GM18951 (cell line): ENCODE data around the gene CERS5.
A peak's percentile ranks its signal among the peaks of the same experiment; 100 is the strongest.

Experiments used
- POLR2A ChIP-seq: IDR thresholded peaks from 4 replicates; pipeline ENCODE4 v1.6.1; 2011; ENCODE audit warnings: mild to moderate bottlenecking; ENCODE audit not compliant: insufficient read length, insufficient read depth; ENCODE audit errors: extremely low read depth
- in situ Hi-C: fragments of 300-500 bp; cut with MboI; formaldehyde crosslinking; loops from one replicate; pipeline ENCODE4 v1.12.0; 2022; ENCODE audit warnings: low sequenced_read_pairs, mixed read lengths, inconsistent platforms; ENCODE audit not compliant: unreplicated experiment

The CERS5 gene

DNA sequence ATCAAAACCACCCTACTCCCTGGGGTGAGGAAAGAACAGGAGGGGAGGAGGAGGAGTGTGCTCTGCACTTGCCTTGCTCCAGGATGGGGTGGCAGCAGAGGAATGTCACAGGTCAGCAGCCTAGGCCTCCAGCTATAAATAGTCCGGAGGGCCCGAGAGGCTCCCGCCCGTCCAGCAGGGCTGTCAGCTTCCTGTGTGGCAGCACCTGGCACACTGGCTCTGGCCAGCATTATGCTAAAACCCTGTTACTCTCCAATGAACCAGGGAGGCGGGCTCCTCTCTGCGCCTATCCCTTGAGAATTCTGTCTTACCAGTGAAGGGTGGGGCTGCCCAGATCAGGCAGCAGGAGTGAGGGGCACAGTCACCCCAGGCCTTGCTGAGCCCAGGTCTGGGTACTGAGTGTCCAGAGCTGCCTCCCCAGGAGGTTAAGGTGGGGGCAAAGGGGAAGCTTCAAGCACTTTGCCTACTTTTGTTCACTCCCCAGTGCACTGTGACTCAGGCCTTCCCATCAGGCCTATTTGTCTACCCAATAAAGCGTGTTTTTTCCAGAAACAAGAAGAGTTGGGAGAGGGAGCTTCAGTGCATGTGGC is 56.3 kb downstream of the CERS5 start:
- in situ Hi-C loops, result no loop called here
- TF ChIP-seq POLR2A, result no peak

DNA sequence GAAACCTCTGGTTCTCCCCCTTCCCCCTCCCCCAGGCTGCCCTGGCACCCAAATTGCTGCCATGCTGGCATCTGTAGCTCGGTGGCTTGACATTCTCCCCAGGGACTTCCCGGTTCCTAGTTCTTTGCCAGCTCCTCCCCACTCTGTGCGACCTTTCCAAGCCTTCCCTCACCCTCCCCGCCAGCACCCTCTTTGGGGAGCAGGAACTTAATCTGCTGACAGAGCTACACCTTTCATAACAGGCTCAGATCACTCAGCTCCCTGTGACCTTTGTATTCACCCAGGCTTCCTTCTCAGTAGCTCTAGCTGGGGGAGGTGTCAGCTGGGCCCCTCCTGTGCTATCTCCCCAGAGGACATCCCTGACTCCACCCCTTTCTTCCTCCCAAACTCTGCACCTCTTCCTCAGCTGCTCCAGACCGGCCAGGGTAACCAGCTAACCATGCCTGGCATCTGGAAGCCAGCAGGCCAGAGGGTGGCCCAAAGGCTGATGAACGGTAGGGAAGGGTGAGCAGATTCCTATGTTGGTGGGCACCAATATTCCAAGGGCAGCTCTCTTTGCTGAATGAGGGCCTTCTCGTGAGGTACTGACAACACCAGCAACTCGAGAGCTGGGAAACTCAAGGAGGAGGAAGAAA is 56.9 kb downstream of the CERS5 start:
- peak; percentile 28 for TF ChIP-seq POLR2A
- in situ Hi-C loops, result no loop called here

DNA sequence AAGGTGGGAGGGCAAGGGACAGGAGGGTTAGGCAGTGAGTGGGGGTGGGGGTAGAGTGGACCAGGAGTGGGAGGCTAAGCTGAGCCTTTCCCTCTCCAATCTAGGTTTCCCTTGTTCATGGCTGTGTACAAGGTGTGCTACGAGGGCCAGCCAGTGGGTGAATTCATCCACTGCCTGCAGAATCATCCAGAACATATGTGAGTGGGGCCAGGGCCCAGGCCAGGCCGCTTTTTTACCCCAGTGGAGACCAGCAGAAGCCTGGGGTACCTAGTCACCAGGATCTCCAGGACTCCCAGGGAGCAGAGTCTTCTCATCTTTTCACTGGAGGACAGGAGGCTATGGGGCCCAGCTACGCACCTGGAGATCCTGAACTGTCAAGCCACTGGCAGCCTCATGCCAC is 57.9 kb downstream of the CERS5 start:
- no peak for TF ChIP-seq POLR2A
- in situ Hi-C loops, result no loop called here

DNA sequence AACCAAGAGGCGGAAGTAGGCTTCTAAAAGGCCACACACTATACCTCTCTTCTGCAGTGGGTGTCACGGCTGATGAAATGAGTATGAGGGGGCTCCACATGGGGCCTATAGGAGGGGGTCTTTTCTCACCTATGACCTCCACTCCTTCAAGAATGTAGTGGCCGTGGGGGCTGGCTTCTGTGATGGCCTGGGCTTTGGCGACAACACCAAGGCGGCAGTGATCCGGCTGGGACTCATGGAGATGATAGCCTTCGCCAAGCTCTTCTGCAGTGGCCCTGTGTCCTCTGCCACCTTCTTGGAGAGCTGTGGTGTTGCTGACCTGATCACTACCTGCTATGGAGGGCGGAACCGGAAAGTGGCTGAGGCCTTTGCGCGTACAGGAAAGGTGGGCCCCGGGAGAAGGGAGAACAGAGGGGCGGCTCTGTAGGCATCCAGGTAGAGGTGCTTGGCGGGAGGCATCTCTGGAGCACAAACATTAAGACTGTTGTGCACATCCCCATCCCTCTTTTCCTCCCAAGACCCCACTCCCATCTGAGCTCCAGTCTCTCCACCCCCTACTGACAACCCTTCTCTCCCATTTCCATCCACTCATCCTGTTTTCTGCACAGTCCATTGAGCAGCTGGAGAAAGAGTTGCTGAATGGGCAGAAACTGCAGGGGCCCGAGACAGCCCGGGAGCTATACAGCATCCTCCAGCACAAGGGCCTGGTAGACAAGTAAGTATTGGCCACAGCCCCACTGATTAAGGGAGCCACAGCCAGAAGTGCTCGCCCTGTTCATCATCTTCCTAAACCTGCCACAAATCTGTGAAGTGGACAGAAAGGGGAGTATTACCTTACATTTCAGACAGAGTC is 59.5 kb downstream of the CERS5 start:
- in situ Hi-C loops, result no loop called here
- no peak for TF ChIP-seq POLR2A

DNA sequence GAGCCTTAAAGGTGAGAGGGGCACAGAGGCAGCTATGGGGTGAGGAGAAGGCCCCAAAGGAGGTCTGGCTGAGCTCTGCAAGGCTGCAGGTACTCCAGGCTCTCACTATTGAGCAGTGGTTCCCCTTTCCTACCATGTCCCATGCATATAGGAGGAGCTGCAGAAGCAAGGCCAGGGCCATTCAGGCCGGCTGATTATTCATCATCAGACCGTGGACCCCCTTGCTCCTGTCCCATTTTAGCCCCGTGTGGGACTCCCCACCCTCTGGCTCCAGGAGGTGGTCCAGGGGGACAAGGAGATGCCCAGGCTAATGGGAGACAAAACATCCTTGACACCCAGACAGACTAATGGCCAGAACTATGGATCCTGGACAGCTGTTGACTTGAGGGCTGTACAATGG is 60.3 kb downstream of the CERS5 start:
- in situ Hi-C loops, result no loop called here
- no peak for TF ChIP-seq POLR2A

DNA sequence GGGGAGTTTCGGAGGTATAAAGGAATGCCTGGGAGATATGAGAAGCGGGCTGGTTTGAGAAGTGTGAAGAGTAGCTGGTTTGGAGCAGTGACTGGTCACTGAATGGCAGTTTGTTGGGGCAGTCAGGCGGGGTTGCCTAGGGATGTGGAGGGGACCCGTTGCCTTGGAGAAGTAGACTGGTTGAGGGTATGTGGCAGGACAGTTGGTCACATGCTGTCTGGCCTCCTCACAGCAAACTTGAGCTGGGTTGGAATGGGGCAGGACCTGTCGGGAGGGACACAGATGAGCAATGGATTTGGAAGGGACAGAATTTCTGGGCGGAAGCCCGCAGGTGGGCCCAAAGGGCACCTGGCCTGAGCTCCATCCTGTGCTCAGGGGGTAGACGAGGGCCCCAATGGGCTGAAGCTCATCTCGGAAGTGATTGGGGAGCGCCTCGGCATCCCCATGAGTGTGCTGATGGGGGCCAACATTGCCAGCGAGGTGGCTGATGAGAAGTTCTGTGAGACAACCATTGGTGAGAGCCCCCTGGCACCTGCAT is 61.2 kb downstream of the CERS5 start:
- no peak for TF ChIP-seq POLR2A

DNA sequence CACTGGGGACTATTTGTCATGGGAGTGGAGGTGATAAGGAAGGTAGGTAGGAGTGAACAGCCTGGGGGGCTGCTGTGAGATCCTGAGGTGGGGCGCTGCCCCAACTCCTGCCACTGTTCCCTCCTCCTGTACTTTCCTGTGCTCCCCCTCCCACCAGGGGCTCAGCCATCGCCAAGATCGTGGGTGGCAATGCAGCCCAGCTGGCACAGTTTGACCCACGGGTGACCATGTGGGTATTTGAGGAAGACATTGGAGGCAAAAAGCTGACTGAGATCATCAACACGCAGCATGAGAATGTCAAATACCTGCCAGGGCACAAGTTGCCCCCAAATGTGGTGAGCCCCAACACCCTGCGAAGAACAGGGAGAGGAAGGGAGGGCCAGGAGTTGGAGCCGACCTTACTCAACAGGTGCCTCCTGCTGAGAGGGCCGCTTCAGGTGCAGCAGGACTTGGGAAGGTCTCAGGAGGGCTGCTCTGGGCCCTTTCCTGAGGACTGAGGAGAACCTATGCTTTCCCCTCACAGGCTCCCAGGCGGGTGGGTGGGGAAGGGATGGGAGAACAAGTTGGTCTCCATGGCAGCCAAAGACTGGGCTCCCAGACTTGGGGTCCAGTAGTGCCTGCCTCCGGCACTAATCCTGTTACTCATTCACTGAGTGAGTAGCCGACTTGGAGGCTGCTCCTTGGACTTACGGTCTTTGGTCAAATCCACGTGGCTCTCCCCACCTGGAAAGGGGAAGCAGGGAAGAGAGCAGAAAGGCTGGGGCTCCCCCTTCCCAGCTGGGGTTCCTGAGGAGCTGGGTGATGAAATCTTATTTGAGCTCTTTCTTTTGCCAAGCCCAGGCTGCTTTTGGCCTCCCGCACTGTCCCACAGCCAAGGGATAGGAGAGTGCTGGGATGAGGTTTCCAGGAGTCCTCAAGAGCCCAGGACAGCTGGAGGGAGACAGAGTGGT is 62.5 kb downstream of the CERS5 start:
- in situ Hi-C loops, result no loop called here
- no peak for TF ChIP-seq POLR2A

More for the DNA sequence above, 61.2 kb downstream of the CERS5 start:
- in situ Hi-C loops, result no loop called here

DNA sequence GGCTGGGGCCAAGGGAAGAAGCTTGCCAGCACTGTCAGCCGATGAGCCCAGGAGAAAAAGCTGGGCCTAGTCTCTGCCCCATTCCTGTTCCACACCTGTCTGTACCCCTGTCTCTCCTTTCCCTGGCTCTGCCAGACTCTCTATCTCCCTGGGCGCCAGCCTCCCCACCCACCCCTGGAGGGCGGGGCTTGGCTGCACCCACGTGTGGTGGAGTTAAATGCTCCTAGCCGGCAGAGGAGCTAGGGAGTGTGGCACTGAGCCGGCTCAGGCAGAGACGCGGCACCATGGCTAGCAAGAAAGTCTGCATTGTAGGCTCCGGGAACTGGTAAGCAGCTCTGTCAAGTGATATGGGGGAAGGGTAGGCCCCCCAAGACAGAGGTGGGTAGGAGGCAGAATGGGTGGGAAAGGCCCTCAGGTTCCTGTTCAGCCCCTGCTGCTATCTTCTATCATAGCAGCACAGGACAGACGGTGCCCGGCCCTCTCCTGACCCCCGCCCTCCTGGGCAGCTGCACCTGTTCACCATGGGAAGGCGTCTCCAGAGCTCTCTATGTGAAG is 63.3 kb downstream of the CERS5 start, which contains the start of gene GPD1:
Gene GPD1, plus strand, starts transcription at position 242 of the 555 bp plus-strand sequence. Its CDS starts 43 bp downstream, at position 285.
- in situ Hi-C loops, result no loop called here
- TF ChIP-seq POLR2A, result no peak

DNA sequence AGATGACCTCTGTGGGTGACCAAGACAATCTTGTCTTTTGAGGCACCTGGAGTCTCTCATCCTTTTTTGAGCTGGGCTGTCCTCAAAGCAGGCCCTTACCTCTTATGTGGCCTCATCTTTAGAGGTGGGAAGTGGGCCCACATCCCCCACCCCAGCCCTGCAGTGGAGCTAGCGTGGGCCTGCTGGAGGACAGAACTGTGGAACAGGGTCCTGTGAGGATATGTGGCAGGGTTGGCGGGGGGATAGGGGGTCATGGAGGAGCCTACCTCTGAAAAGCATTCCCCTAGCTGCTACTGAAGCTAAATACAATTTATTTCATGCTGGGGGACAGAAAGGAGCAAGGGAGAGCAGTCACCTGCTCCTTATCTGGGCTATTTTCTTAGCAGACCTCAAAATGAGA is 63.8 kb downstream of the CERS5 start:
- in situ Hi-C loops, result no loop called here
- TF ChIP-seq POLR2A, result no peak

DNA sequence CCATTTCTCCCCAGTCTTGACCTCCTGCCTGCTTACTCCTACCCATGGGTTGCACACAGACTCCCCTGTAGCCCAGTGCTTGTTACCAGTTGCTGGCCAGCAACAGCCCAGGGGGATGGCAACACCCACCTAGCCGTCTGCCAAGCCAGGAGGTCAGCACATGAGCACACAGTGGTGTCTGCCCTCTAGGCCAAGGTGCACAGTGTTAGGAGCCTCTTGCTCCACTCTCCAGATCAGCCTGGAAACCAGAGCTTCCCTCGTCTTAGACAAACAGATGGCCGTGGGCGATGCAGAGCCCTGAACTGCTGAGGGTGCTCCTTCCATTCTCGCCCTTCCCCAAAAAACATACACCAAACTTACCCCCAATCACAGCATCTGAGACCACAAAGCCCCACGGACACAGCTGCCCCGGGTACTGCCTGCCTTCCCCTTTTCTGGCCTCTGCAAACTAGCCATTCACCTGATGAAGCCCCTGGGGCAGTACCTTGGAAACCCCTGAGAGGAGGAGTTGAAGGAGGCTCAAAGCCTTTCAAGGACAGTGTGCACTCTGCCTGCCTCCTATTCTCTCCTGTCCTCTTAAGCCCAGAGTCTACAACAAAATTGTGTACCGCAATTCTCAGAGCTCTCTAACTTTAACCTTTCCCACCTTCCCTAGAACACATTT is 64.4 kb downstream of the CERS5 start:
- TF ChIP-seq POLR2A, result no peak
- in situ Hi-C loops, result no loop called here

DNA sequence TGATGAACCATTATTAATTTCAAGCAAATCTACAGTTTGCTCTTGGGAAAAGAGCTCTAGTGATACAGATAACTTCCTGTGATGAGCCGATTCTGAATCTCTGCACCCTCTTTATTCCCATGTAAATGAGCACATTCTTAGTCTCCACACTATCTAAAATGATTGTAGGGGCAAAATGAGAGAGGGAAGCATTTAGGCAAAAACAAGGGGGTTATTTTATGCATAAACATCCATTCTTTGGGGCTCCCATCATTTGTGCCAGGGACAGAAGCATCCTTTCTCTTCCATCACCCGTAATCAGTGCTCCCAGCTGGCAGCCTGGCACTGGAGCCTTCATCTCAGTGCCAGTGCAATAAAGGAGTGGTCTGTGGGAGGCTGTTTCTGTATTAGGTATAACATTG is 65.0 kb downstream of the CERS5 start:
- in situ Hi-C loops, result no loop called here
- no peak for TF ChIP-seq POLR2A

DNA sequence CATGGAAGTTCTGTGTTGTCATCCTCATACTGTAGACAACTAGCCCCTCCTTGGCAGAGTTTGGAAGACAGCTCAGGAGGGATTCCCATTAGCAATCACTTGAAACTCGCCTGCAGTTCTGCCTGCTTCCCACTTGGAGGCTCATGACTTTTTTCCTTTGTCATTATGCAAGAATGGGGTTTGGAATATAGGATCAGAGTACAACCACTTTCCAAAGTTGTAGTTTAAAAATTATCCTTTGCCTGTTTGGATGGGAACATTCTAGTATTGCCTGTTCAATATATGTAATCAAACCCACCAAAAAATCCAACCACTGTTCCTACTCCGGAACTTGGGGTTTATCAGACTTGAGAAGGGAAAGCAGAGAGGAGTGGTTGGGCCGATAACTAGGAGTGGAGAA is 65.5 kb downstream of the CERS5 start:
- no peak for TF ChIP-seq POLR2A
- in situ Hi-C loops, result no loop called here
